Measurements from ENCODE around the gene HOXA10. TPM values are rescaled to one million over a fixed set of nuclear protein-coding genes. Genes with fewer than 3 reads are reported as not detected.

The HOXA10 gene
- polyA plus RNA-seq, 3 donors from 2014 or later = 4.2 to 17.3 (median 6.2) TPM

GRCh38 chr7:27147199-27148030 lies 26.7 kb downstream of the HOXA10 start, which contains the start of gene HOXA6:
TSS of gene HOXA6 (minus strand) at chr7:27147774. CDS start at chr7:27147749, 25 bp downstream.
- Mint-ChIP-seq H3K4me3 (peak within 1 kb of the TSS; percentile 79 to 88 (median 85)), H3K9me3 (no peaks in the 10 kb centered on the region), H3K36me3 (peaks cover 0 to 3% (median 0%) of the 10 kb centered on the region in 3 donors), H3K27me3 (ENCODE audit: low read depth in 3 of 3) (peaks cover 20 to 49% (median 34%) of the 10 kb centered on the region in 3 donors), H3K27ac (peak within 1 kb of the TSS in 2 of 6 donors; percentile 55 to 87), H3K4me1 (peaks cover 32 to 50% of the 10 kb centered on the region in 2 donors)
- DNase-seq = peak in 1 of 3 donors; percentile 21

GRCh38 chr7:27146491-27147198 lies 27.5 kb downstream of the HOXA10 start:
- peaks cover 24 to 42% of the 10 kb centered on the region in 2 donors for H3K4me1 Mint-ChIP-seq
- H3K9me3 Mint-ChIP-seq = no peaks in the 10 kb centered on the region
- H3K27ac Mint-ChIP-seq = peak overlapping the region in 1 of 6 donors; percentile 12
- H3K27me3 Mint-ChIP-seq (ENCODE audit: low read depth in 3 of 3) = peaks cover 22 to 47% (median 27%) of the 10 kb centered on the region in 3 donors
- H3K4me3 Mint-ChIP-seq = peak overlapping the region in 4 of 5 donors; percentile 15 to 84 (median 22)
- H3K36me3 Mint-ChIP-seq = peaks cover 0 to 3% (median 0%) of the 10 kb centered on the region in 3 donors
- DNase-seq = no peak

- Mint-ChIP-seq H3K9me3 (no peaks in the 10 kb centered on the region), H3K4me3 (no peak overlapping the region), H3K4me1 (peaks cover 18 to 35% of the 10 kb centered on the region in 2 donors), H3K27ac (no peak overlapping the region), H3K36me3 (peaks cover 0 to 9% (median 0%) of the 10 kb centered on the region in 3 donors), H3K27me3 (ENCODE audit: low read depth in 3 of 3) (peaks cover 17 to 40% (median 25%) of the 10 kb centered on the region in 3 donors)
- no peak for DNase-seq
These were observed 28.2 kb downstream of the HOXA10 start for GRCh38 chr7:27145914-27146412.

- H3K4me3 Mint-ChIP-seq = no peak overlapping the region
- peaks cover 13 to 29% of the 10 kb centered on the region in 2 donors for H3K4me1 Mint-ChIP-seq
- H3K9me3 Mint-ChIP-seq = no peaks in the 10 kb centered on the region
- H3K27ac Mint-ChIP-seq = no peak overlapping the region
- no peak for DNase-seq
- H3K36me3 Mint-ChIP-seq = peaks cover 0 to 9% (median 0%) of the 10 kb centered on the region in 3 donors
- peaks cover 17 to 35% (median 23%) of the 10 kb centered on the region in 3 donors for H3K27me3 Mint-ChIP-seq (ENCODE audit: low read depth in 3 of 3)
These were observed 28.8 kb downstream of the HOXA10 start for GRCh38 chr7:27145165-27145913.

- no peak for DNase-seq
- peaks cover 10 to 24% of the 10 kb centered on the region in 2 donors for H3K4me1 Mint-ChIP-seq
- H3K9me3 Mint-ChIP-seq = no peaks in the 10 kb centered on the region
- peaks cover 0 to 9% (median 0%) of the 10 kb centered on the region in 3 donors for H3K36me3 Mint-ChIP-seq
- no peak overlapping the region for H3K4me3 Mint-ChIP-seq
- peaks cover 17 to 29% (median 23%) of the 10 kb centered on the region in 3 donors for H3K27me3 Mint-ChIP-seq (ENCODE audit: low read depth in 3 of 3)
- no peak overlapping the region for H3K27ac Mint-ChIP-seq
These were observed 29.3 kb downstream of the HOXA10 start for GRCh38 chr7:27144781-27145164.

- H3K27me3 Mint-ChIP-seq (ENCODE audit: low read depth in 3 of 3) = peaks cover 14 to 28% (median 21%) of the 10 kb centered on the region in 3 donors
- no peak overlapping the region for H3K4me3 Mint-ChIP-seq
- no peaks in the 10 kb centered on the region for H3K9me3 Mint-ChIP-seq
- no peak overlapping the region for H3K27ac Mint-ChIP-seq
- no peak for DNase-seq
- H3K36me3 Mint-ChIP-seq = peaks cover 0 to 9% (median 0%) of the 10 kb centered on the region in 3 donors
- peaks cover 10 to 20% of the 10 kb centered on the region in 2 donors for H3K4me1 Mint-ChIP-seq
These were observed 30.0 kb downstream of the HOXA10 start for GRCh38 chr7:27143950-27144780.

GRCh38 chr7:27143023-27143949 lies 30.8 kb downstream of the HOXA10 start, which contains the start of gene HOXA5:
TSS of gene HOXA5 (minus strand) at chr7:27143681. CDS start at chr7:27143607, 74 bp downstream.
- Mint-ChIP-seq H3K27ac (peak within 1 kb of the TSS in 1 of 6 donors; percentile 37), H3K27me3 (ENCODE audit: low read depth in 3 of 3) (peaks cover 11 to 25% (median 20%) of the 10 kb centered on the region in 3 donors), H3K9me3 (no peaks in the 10 kb centered on the region), H3K36me3 (peaks cover 0 to 12% (median 0%) of the 10 kb centered on the region in 3 donors), H3K4me3 (peak within 1 kb of the TSS; percentile 67 to 74 (median 70)), H3K4me1 (peaks cover 10 to 18% of the 10 kb centered on the region in 2 donors)
- peak; percentile 38 to 65 (median 57) for DNase-seq

GRCh38 chr7:27142580-27143022 lies 31.5 kb downstream of the HOXA10 start:
- Mint-ChIP-seq H3K4me1 (peaks cover 7 to 11% of the 10 kb centered on the region in 2 donors), H3K27me3 (ENCODE audit: low read depth in 3 of 3) (peaks cover 10 to 23% (median 18%) of the 10 kb centered on the region in 3 donors), H3K9me3 (no peaks in the 10 kb centered on the region), H3K4me3 (peak overlapping the region; percentile 67 to 74 (median 70)), H3K36me3 (peaks cover 0 to 12% (median 0%) of the 10 kb centered on the region in 3 donors), H3K27ac (peak overlapping the region in 1 of 6 donors; percentile 37)
- DNase-seq = no peak

- H3K9me3 Mint-ChIP-seq = no peaks in the 10 kb centered on the region
- H3K4me1 Mint-ChIP-seq = peaks cover 2 to 10% of the 10 kb centered on the region in 2 donors
- no peak overlapping the region for H3K27ac Mint-ChIP-seq
- DNase-seq = no peak
- peaks cover 11 to 18% (median 17%) of the 10 kb centered on the region in 3 donors for H3K27me3 Mint-ChIP-seq (ENCODE audit: low read depth in 3 of 3)
- peaks cover 0 to 12% (median 0%) of the 10 kb centered on the region in 3 donors for H3K36me3 Mint-ChIP-seq
- H3K4me3 Mint-ChIP-seq = peak overlapping the region in 4 of 5 donors; percentile 67 to 74 (median 70)
These were observed 32.1 kb downstream of the HOXA10 start for GRCh38 chr7:27141923-27142579.

GRCh38 chr7:27141137-27141922 lies 32.8 kb downstream of the HOXA10 start:
- Mint-ChIP-seq H3K27ac (no peak overlapping the region), H3K36me3 (peaks cover 0 to 12% (median 0%) of the 10 kb centered on the region in 3 donors), H3K27me3 (ENCODE audit: low read depth in 3 of 3) (peaks cover 12 to 13% (median 12%) of the 10 kb centered on the region in 3 donors), H3K4me1 (peaks cover 1 to 9% of the 10 kb centered on the region in 2 donors), H3K9me3 (no peaks in the 10 kb centered on the region), H3K4me3 (no peak overlapping the region)
- DNase-seq = no peak

Measured in immature natural killer cell (primary cell).